ENCODE measurements around the gene IL12B.

DNA sequence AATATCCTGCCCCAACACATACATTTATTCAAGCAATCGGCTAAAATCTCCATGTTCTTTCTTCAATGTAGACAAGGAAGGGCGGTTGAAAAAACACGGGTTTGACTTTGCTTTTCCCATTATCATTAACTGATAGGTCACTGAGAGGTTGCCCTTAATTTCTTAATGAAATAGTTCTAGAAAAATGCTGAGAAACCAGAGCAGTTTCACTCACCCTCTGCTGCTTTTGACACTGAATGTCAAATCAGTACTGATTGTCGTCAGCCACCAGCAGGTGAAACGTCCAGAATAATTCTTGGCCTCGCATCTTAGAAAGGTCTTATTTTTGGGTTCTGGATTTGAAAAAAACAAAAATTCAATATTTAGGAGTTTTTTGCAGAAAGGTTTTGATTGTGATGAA is 8.1 kb downstream of the IL12B start:
- TF ChIP-seq, protein P1, sequence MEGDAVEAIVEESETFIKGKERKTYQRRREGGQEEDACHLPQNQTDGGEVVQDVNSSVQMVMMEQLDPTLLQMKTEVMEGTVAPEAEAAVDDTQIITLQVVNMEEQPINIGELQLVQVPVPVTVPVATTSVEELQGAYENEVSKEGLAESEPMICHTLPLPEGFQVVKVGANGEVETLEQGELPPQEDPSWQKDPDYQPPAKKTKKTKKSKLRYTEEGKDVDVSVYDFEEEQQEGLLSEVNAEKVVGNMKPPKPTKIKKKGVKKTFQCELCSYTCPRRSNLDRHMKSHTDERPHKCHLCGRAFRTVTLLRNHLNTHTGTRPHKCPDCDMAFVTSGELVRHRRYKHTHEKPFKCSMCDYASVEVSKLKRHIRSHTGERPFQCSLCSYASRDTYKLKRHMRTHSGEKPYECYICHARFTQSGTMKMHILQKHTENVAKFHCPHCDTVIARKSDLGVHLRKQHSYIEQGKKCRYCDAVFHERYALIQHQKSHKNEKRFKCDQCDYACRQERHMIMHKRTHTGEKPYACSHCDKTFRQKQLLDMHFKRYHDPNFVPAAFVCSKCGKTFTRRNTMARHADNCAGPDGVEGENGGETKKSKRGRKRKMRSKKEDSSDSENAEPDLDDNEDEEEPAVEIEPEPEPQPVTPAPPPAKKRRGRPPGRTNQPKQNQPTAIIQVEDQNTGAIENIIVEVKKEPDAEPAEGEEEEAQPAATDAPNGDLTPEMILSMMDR (IDR thresholded peaks at IDR 0.05), result no peak
- no peak for TF ChIP-seq POLR2A (IDR thresholded peaks at IDR 0.05)
